HG03045 (cell line): ENCODE measurements around the gene UBE2N.

ENCODE experiments used
- ATAC-seq: cut with Tn5 transposase; IDR thresholded peaks from one replicate; pipeline ENCODE4 v1.9.1; 2021; ENCODE audit warnings: mild to moderate bottlenecking, moderate library complexity; ENCODE audit not compliant: unreplicated experiment

UBE2N gene, protein sequence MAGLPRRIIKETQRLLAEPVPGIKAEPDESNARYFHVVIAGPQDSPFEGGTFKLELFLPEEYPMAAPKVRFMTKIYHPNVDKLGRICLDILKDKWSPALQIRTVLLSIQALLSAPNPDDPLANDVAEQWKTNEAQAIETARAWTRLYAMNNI

DNA sequence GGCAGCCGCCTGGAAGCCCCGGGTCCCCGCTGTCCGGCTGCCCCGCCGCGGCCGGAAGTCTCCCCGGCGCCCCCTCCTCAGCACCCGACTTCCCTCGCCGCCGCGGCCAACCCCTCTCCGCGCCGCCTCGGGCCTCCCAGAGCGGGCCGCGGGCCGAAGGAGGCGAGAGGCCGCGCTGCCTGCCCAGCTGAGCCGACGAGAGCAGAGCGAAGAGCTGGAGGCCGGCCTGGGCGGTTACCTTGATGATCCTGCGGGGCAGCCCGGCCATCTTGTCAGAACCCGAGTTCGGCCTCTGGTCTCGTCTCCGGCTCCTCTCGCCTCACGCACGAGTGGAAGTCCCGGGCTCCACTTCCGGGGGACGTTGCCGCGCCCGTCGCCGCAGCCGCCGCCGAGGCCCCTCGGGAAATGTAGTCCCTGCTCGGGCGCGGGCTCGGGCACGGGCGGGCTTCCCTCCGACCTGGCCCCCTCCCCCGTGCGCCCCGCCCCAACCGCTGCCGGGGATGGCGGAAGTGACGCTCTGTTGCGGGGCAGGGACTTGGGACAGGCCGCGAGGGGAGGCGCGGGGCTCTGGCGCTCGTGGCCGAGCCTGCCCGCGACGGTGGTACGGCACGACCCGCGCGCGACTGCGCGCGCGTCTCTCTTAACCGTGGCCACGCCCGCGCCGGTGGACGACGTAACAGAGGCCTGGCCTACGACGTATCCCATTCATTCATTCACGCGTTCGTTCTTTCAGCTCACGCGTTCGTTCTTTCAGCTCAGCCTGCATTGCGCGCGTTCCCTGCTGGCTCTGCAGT is at the start of gene UBE2N:
Gene UBE2N (minus strand): TSS at position 331 of the 794 bp plus-strand sequence. CDS start 63 bp downstream, at position 268.
- peak; percentile 86 for ATAC-seq

GRCh38 chr12:93484315-93484981 is 42.7 kb upstream of the UBE2N start:
- no peak for ATAC-seq

GRCh38 chr12:93483151-93483807 is 41.5 kb upstream of the UBE2N start:
- no peak for ATAC-seq

- no peak for ATAC-seq
These were observed 41.0 kb upstream of the UBE2N start for GRCh38 chr12:93482721-93483120.

GRCh38 chr12:93476555-93476954 is 34.8 kb upstream of the UBE2N start:
- ATAC-seq: no peak

DNA sequence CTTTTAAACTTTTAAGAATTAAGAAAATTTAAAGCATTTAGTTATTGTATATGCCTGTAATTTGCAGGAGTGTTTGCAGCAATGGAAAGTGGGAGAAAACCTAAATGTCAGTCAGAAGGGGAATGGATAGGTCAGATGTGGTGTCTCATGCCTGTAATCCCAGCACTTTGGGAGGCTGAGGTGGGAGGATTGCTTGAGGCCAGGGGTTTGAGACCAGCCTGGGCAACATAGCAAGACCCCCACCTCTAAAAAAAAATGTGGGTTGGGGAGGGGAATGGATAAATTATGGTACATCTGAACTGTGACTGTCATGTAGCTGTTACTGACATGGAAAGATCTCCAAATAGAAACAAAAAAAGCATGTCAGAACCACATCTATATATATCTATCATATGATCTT is 27.6 kb upstream of the UBE2N start:
- no peak for ATAC-seq

- no peak for ATAC-seq
These were observed 26.2 kb upstream of the UBE2N start for GRCh38 chr12:93468008-93468371.

DNA sequence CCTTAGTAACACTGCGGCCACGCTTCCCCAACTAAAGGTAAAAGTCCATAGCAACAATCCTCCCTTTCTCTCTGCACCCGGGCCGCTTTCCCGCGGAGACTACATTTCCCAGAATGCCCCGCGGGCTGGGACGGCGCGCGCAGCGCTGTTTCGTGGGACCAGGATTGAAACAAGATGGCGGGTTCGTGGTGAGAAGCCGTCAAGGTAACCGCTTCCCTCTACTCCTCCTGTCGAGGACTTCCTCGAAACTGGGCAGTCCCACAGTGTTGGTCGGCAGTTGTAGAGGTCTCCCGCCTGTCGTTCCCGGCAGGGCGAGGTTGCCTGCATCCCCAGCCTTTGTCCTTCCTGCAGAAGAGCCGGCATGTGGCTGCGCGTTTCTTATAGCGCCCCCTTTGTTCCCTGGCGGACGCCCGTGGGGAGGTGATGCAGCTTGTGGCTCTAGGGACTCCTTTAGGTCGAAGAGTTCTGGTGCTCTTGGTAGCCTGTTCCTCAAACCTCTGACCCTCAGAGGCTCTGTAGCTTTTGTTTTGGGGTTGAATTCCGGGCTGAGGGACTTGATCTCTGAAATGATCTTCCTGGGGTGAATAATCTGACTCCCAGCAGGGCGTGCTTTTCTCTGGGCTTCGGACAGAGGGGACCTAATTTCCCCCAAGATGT is 25.7 kb upstream of the UBE2N start, which contains the start of gene MRPL42:
Gene MRPL42 (plus strand): TSS at position 164 of the 657 bp plus-strand sequence. CDS start 1,772 bp downstream, outside the sequence.
- peak; percentile 92 for ATAC-seq

- ATAC-seq: no peak
These were observed 25.0 kb upstream of the UBE2N start for GRCh38 chr12:93466625-93467350.

DNA sequence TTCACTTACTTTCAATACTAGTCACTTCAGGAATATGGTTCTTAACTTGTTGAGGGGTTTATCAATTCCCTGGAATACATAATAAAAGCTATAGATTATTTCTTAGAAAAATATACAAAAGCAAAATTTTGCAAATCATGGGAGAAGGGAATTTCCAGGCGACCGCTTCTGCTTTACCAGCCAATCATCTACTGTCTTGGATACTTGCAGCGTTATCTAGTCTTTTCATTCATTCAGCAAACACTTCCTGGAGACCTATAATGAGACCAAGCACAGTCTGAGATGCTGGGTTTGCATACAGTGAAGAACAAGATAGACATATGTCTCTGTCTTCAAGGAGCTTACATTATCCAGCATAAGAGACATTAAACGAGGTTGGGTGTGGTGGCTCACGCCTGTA is 24.1 kb upstream of the UBE2N start:
- ATAC-seq: no peak

GRCh38 chr12:93461503-93461902 is 19.8 kb upstream of the UBE2N start:
- ATAC-seq: no peak

DNA sequence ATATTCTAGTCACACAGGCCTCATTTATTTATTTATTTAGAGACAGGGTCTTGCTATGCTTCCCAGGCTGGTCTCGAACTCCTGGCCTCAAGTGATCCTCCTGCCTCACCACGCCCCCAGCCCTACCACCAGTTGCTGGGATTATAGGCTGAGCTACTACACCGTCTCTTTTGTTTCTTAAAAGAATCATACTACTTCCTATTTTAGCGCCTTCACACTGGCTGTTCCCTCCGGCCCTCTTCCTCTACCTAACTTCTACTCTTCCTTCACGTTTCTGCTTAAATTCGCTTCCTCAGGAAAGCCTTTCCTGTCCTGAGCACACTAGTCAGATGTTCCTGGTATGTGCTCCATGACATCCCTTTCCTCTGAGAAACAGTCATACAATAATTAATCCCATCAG is 19.2 kb upstream of the UBE2N start:
- ATAC-seq: no peak

GRCh38 chr12:93460003-93460402 is 18.3 kb upstream of the UBE2N start:
- no peak for ATAC-seq

GRCh38 chr12:93459097-93459496 is 17.4 kb upstream of the UBE2N start:
- no peak for ATAC-seq

DNA sequence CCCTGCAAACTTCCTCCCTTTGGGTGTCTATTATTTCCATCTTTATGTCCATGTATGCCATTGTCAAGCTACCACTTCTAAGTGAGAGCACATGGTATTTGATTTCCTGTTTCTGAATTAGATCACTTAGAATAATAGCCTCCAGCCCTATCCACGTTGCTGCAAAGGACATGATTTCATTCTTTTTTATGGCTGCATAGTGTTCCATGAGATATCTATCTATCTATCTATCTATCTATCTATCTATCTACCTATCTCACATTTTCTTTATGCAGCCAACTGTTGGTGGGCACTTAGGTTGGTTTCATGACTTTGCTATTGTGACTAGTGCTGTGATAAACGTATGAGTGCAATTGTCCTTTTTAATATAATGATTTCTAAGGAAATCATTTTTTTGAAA is 14.3 kb upstream of the UBE2N start:
- ATAC-seq: no peak

DNA sequence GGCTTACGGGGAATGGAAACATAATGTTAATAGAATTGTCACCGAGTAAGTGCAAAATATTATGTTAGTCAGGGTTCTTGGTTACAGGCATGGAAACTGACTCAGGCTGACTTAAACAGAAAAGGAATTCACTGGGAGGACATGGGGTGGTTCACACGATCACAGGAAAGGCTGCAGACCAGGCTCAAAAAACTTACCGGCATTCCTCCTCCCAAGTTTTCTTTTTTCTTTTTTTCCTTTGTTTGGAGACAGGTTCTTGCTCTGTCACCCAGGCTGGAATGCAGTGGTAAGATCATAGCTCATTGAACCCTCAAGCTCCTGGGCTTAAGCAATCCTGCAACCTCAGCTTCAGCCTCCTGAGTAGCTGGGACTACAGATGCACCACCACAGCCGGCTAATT is 11.9 kb upstream of the UBE2N start:
- no peak for ATAC-seq

DNA sequence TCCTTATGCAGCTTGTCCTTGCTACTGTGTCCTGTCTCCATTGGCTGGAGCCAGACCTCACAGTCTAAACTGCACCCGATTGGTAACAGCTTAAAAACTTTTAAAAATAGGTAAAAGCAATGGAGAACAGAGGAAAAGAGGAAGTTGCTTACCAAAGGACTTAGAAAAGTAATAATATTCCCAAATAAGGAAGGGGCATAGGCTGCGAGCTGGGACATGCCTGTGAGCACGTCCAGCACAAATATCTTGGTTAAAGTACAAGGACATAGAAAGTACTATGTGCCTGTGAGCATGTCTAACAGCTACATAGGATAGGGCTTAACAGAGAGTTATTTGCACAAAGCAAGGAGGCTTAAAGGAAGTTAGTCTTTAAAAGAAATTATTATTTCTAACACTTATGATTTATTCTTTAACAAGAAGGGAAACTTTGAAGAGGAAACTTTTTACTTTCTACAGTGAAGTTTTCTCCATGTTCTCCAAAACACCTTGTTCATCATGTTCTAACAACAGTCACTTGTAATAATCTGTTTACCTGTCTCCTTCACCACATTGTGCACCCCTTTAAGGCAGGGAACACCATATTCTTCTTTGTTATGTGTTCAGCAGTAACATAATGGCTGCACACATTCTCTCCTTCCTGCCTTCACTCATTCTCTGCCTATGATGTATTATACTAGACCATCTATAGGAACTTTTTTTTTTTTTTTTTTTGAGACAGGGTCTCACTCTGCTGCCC is 9.8 kb upstream of the UBE2N start:
- no peak for ATAC-seq

DNA sequence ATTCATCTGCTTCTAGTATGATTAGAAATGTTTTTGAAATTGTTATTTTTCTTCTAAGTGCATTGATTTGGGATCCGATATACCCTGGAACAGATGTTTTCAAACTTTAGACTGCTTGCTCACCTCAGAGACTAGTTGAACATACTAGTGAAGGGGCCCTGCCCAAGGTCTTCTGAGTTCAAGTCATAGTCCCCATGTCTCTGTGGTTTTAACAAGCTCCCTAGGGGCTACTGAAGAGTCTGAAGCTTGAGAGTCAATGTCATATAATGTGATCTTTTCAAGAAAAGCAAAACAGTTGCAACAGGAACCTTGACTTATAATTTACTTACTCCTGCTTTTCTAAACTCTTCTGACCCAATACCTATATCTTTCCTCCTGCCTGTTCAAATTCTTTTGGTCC is 7.5 kb upstream of the UBE2N start:
- peak; percentile 50 for ATAC-seq

- no peak for ATAC-seq
These were observed 7.0 kb upstream of the UBE2N start for GRCh38 chr12:93448796-93449195.
